ENCODE measurements around the gene PCDHGA1. TPM values are rescaled to one million over a fixed set of nuclear protein-coding genes. Genes with fewer than 3 reads are reported as not detected.

PCDHGA1 gene
- total RNA-seq, 4 donors from 2014 or later: 1.7 TPM; not detected in 3

- H3K36me3 ChIP-seq: no peaks in the 10 kb centered on the region
- no peak overlapping the region for H3K27ac ChIP-seq
- no peak for TF ChIP-seq CTCF (IDR thresholded peaks at IDR 0.05)
- no peak for TF ChIP-seq POLR2A (IDR thresholded peaks at IDR 0.05)
- H3K4me3 ChIP-seq: no peak overlapping the region
- no peaks in the 10 kb centered on the region for H3K27me3 ChIP-seq
- no peaks in the 10 kb centered on the region for H3K9me3 ChIP-seq
- H3K4me1 ChIP-seq: peaks cover 0 to under 1% (median 0%) of the 10 kb centered on the region in 4 donors
- DNase-seq: no peak
These were observed 171.4 kb downstream of the PCDHGA1 start for GRCh38 chr5:141501761-141502160.

DNA sequence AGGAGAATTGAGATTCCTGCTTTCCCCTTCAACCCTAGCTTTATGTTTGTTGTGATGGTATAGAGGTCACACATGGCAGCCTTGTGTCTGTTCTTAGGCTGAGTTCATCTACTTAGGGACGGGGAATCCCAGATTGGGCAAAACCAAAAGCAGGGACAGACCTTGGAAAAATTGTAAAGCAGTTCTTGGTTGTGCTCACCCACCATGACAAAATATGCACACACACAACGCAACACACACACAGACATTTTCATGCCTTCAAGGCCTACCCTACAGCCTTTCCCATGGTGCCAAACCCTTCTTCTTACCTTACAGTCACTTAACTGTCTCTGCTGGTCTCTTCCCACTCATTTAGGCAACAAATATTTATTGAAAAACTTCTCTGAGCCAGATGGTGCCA, 173.4 kb downstream of the PCDHGA1 start:
- no peaks in the 10 kb centered on the region for H3K9me3 ChIP-seq
- H3K27ac ChIP-seq: no peak overlapping the region
- DNase-seq: no peak
- H3K4me3 ChIP-seq: no peak overlapping the region
- no peak for TF ChIP-seq POLR2A (IDR thresholded peaks at IDR 0.05)
- no peak for TF ChIP-seq CTCF (IDR thresholded peaks at IDR 0.05)
- no peaks in the 10 kb centered on the region for H3K36me3 ChIP-seq
- no peaks in the 10 kb centered on the region for H3K27me3 ChIP-seq
- peaks cover 0 to 14% (median 8%) of the 10 kb centered on the region in 4 donors for H3K4me1 ChIP-seq

- Histone ChIP-seq H3K9me3 (no peaks in the 10 kb centered on the region), H3K4me1 (peaks cover 0 to 15% (median 11%) of the 10 kb centered on the region in 4 donors), H3K27ac (no peak overlapping the region), H3K36me3 (no peaks in the 10 kb centered on the region), H3K27me3 (no peaks in the 10 kb centered on the region), H3K4me3 (no peak overlapping the region)
- TF ChIP-seq POLR2A (IDR thresholded peaks at IDR 0.05) (no peak), CTCF (IDR thresholded peaks at IDR 0.05) (no peak)
- DNase-seq: no peak
These were observed 173.9 kb downstream of the PCDHGA1 start for GRCh38 chr5:141504216-141504615.

DNA sequence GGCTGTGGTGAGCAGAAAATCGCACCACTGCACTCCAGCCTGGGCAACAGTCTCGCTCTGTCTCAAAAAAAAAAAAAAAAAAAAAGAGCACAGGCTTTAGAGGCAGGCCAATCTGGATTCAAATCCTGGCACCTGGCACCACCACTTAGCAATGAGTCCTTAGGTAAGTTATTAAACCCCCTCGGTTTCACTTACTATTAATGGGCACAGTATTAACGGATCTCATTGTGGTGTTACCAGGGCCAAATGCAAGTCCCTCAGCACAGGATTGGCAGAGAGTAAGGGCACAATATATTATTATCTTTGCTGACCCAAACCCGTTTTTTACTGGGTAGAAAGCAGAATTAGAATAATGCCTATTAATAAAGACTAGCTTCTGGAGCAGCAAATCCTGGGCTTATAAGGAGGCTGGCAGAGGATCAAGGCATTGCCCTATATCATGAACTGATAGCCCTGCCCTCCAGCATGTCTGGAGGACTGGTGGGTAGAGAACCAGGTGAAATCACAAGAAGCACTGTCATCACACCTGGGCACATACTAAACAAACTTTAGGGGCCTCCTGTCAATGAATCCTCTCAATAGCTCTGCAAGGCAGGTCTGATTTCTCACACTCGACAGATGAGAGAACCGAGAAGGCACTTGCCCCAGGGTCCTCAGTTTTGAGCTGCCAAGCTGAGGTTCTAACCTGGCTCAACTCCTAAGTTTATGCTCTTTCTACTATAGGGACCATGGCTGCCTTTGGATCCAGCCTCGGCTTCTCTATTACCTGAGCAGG, 176.3 kb downstream of the PCDHGA1 start:
- Histone ChIP-seq H3K36me3 (peaks cover 0 to 6% (median 0%) of the 10 kb centered on the region in 3 donors), H3K4me3 (no peak overlapping the region), H3K27me3 (no peaks in the 10 kb centered on the region), H3K4me1 (peaks cover 0 to 20% (median 16%) of the 10 kb centered on the region in 4 donors), H3K27ac (peak overlapping the region in 3 of 4 donors; percentile 68 to 81 (median 69)), H3K9me3 (no peaks in the 10 kb centered on the region)
- no peak for DNase-seq
- no peak for TF ChIP-seq POLR2A (IDR thresholded peaks at IDR 0.05)
- no peak for TF ChIP-seq CTCF (IDR thresholded peaks at IDR 0.05)

GRCh38 chr5:141507387-141508091, 177.2 kb downstream of the PCDHGA1 start:
- TF ChIP-seq POLR2A (IDR thresholded peaks at IDR 0.05) (no peak), CTCF (IDR thresholded peaks at IDR 0.05) (no peak)
- no peak for DNase-seq
- H3K27ac ChIP-seq: peak overlapping the region; percentile 68 to 81 (median 75)
- no peaks in the 10 kb centered on the region for H3K27me3 ChIP-seq
- no peaks in the 10 kb centered on the region for H3K9me3 ChIP-seq
- no peak overlapping the region for H3K4me3 ChIP-seq
- H3K36me3 ChIP-seq: peaks cover 0 to 6% (median 0%) of the 10 kb centered on the region in 3 donors
- H3K4me1 ChIP-seq: peaks cover 0 to 27% (median 16%) of the 10 kb centered on the region in 4 donors
